ENCODE data around the gene KIAA1549. TPM values are rescaled to one million over a fixed set of nuclear protein-coding genes. Genes with fewer than 3 reads are reported as not detected.

KIAA1549 gene
- total and polyA plus RNA-seq, 10 of the 15 experiments (the other 5 are each of a cell fraction or from before 2014, with no cell fraction given) = 0.02 to 0.82 (median 0.22) TPM

GRCh38 chr7:138838166-138838565 lies 143.0 kb downstream of the KIAA1549 start (continued):
- TF ChIP-seq MTA3 (IDR thresholded peaks at IDR 0.05; ENCODE audit: borderline replicate concordance, low read length) = no peak
- no peak for TF ChIP-seq SUPT20H (IDR thresholded peaks at IDR 0.05; ENCODE audit: borderline replicate concordance, control insufficient read depth, low read depth, low read length)
- TF ChIP-seq EED (IDR thresholded peaks at IDR 0.05; ENCODE audit: low read depth) = no peak
- TF ChIP-seq KAT2A (conservative IDR thresholded peaks at IDR 0.05; ENCODE audit: control insufficient read depth, low read depth, low read length) = no peak
- TF ChIP-seq PRDM15 (CRISPR knock-in tag; IDR thresholded peaks at IDR 0.05) = no peak
- TF ChIP-seq ZNF24 (IDR thresholded peaks at IDR 0.05) = no peak

GRCh38 chr7:138837627-138838026 lies 143.6 kb downstream of the KIAA1549 start:
- in situ Hi-C loops (cut with MboI) (no loop called here), intact Hi-C loops (cut with micrococcal nuclease; ENCODE audit: unreplicated experiment) (no loop called here)
- Histone ChIP-seq H3K4me3 (no peak overlapping the region), H3K27me3 (replicated peaks in 1 of 2; ENCODE audit: control insufficient read depth in 2 of 2, insufficient read depth in 2 of 2, low read length in 1 of 2) (no peaks in the 10 kb centered on the region), H3K4me1 (ENCODE audit: control insufficient read depth, insufficient read depth, low read length) (no peaks in the 10 kb centered on the region), H3K36me3 (ENCODE audit: control insufficient read depth in 2 of 2, insufficient read depth in 2 of 2, low read length in 1 of 2) (no peaks in the 10 kb centered on the region), H2AFZ (ENCODE audit: control insufficient read depth, low read depth, low read length) (no peak overlapping the region), H3K79me2 (ENCODE audit: control insufficient read depth, insufficient read depth, low read length) (no peaks in the 10 kb centered on the region), H3K4me2 (ENCODE audit: control insufficient read depth, insufficient read depth) (no peak overlapping the region), H3K9ac (ENCODE audit: control insufficient read depth, insufficient read depth, low read length) (no peak overlapping the region), H4K20me1 (ENCODE audit: control insufficient read depth, insufficient read depth) (no peaks in the 10 kb centered on the region), H3K27ac (ENCODE audit: control insufficient read depth, insufficient read depth) (no peak overlapping the region), H3K9me3 (replicated peaks; ENCODE audit: control insufficient read depth, insufficient read depth, low read length) (no peaks in the 10 kb centered on the region)
- no peak for FAIRE-seq
- POLR2A ChIA-PET = no interaction called here
- DNase-seq (ENCODE audit: low read depth, low spot score) = no peak
- CTCF ChIA-PET = interaction anchor here (0.8 kb wide), 1 partner anchor 23 kb away, joined by 3 read pairs; no protein-coding TSS in a partner anchor
- no TSS peak for BruUV-seq (replicated peaks)
- RAD21 ChIA-PET (ENCODE audit: unreplicated experiment) = interaction anchor here (0.6 kb wide), 1 partner anchor 17 kb away, joined by 3 read pairs; no protein-coding TSS in a partner anchor
- SMC1A ChIA-PET (ENCODE audit: uncharacterized antibody, unreplicated experiment) = no interaction called here
- 86% methylated on average over 13 of the region's 13 CpGs for WGBS (ENCODE audit: insufficient coverage, insufficient replicate concordance, low lambda C conversion rate, missing lambda C conversion rate)
- no peak for ATAC-seq
- TF ChIP-seq NFYB (IDR thresholded peaks at IDR 0.05; ENCODE audit: insufficient read depth, low read depth, low read length) = no peak
- no peak for TF ChIP-seq E2F8 (IDR thresholded peaks at IDR 0.05; ENCODE audit: low read depth, partially characterized antibody)
- no peak for TF ChIP-seq SPI1 (IDR thresholded peaks at IDR 0.05; ENCODE audit: borderline replicate concordance, insufficient read depth, low read depth, low read length)
- no peak for TF ChIP-seq NRF1 (conservative IDR thresholded peaks at IDR 0.05; ENCODE audit: low read depth, low read length)
- TF ChIP-seq ZNF592 (IDR thresholded peaks at IDR 0.05) = no peak
- no peak for TF ChIP-seq ZNF274 (IDR thresholded peaks at IDR 0.05; ENCODE audit: insufficient read depth, insufficient read length)
- no peak for TF ChIP-seq TBL1XR1 (IDR thresholded peaks at IDR 0.05; ENCODE audit: low read depth, low read length)
